ENCODE results near the gene PTPRO.
A peak's percentile ranks its signal among the peaks of the same experiment; 100 is the strongest.

The PTPRO gene

DNA sequence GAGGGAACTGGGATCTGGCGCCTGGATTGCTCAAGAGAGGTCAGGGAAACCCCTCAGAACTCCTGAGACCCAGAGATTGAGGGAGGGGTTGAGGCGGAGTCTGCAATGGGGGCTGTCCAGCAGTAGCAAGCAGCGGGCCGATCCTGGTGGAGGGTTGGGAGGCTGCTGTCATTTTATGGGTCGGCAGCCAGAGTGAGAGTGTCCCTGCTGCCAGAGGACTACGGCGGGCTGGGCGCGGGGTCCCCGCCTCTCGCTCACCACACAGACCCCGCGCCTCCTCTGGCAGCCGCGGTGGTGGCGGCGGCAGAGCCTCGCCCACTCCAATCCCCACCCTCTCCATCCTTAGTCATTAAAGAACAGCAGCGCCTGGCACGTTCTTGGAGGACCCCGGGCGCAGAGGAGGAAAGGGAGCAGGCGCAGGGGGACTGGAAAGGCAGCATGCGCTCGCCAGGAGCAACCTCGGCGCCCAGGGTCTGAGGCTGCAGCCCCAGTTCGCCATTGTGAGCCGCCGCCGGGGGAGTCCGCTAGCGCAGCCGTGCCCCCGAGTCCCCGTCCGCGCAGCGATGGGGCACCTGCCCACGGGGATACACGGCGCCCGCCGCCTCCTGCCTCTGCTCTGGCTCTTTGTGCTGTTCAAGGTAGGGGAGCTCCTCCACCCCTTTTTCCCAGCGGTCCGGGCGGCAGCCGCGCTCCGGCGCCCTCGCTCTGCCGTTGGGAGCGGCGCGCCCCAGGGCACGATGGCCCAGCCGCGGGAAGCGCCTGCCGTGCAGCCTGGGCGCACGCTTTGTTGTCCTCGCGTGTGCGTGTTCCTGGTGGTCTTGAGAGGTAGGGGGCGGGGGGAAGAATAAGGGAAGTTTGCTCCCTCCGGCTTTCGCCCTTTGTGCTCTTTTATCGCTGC lies at the start of gene PTPRO:
TSS of gene PTPRO (plus strand) at position 345 of the 898 bp plus-strand sequence.
- DNase-seq (ENCODE audit: extremely low read depth, low read depth): no peak
- TF ChIP-seq, protein P1, sequence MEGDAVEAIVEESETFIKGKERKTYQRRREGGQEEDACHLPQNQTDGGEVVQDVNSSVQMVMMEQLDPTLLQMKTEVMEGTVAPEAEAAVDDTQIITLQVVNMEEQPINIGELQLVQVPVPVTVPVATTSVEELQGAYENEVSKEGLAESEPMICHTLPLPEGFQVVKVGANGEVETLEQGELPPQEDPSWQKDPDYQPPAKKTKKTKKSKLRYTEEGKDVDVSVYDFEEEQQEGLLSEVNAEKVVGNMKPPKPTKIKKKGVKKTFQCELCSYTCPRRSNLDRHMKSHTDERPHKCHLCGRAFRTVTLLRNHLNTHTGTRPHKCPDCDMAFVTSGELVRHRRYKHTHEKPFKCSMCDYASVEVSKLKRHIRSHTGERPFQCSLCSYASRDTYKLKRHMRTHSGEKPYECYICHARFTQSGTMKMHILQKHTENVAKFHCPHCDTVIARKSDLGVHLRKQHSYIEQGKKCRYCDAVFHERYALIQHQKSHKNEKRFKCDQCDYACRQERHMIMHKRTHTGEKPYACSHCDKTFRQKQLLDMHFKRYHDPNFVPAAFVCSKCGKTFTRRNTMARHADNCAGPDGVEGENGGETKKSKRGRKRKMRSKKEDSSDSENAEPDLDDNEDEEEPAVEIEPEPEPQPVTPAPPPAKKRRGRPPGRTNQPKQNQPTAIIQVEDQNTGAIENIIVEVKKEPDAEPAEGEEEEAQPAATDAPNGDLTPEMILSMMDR (IDR thresholded peaks at IDR 0.05; ENCODE audit: low read depth, low read length): no peak; the same call in 1 of the 2 replicates

DNA sequence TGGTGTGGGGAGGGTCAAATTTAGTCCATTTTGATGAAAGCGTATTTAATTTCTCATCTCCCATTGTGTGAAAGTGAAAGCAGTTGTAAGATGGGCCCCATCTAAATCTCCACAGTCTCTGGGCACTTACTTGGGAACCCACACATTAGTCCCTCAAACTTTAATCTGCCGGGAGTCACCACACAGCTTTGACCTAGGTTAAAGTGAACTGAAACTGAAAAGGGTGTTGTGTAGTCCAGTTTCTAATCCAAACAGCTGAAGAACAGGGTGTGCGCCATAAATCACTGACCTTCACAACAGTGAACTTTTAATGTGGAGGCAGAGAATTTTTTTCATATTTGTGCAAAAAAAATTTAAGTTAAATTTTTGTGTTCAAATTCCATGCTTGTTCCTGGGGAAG lies 48.4 kb upstream of the PTPRO start:
- TF ChIP-seq, protein P1 (IDR thresholded peaks at IDR 0.05; ENCODE audit: low read depth, low read length): no peak
- DNase-seq (ENCODE audit: extremely low read depth, low read depth): no peak

DNA sequence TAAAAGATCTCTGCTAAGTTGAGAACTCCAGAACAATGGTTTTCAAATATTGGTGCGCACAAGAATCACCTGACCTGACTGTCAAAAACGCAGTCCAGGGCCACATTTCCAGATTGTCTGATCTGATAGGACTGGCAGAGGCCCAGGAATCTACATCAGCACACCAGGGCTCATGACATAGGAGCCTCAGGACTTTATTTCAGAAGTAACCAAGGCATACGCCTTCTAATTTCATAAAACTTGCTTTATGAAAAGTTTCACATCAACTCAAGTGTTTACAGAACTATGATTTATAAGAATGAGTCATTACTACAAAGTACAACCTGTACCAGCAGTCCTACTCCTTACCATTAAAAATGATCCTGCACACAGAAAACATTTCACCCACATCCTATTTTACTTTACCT lies 47.7 kb upstream of the PTPRO start:
- no peak for DNase-seq (ENCODE audit: extremely low read depth, low read depth)
- TF ChIP-seq, protein P1 (IDR thresholded peaks at IDR 0.05; ENCODE audit: low read depth, low read length): no peak

DNA sequence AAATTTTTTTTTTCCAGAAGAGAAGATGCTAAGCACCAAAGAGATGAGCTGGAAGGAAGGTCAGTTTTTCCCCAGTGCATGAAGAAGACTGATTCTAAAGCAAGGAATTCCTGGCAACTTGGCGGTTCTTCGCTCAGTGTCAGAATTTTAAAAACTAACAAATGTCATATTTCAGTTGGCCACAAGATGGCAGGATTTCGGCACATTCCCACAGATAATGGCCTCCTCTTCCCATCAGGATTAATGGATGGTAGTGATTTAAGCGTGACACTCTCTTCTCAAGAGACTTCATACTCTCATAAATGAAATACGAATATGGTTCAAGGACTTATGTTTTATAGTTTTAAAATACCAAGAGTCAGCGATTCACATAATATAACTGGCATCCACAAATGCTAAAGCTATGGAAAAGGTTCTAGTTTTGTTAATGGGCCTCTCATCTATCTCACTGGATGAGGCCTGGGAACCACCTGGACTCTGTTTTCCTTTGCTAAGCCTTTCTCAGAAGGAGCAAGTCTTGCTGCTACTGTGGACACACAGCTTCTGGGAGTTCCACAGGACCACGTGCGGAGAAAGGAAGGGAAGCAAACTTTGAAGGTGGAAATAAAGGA lies 46.1 kb upstream of the PTPRO start:
- DNase-seq (ENCODE audit: extremely low read depth, low read depth): no peak
- TF ChIP-seq, protein P1 (IDR thresholded peaks at IDR 0.05; ENCODE audit: low read depth, low read length): peak; percentile 56

DNA sequence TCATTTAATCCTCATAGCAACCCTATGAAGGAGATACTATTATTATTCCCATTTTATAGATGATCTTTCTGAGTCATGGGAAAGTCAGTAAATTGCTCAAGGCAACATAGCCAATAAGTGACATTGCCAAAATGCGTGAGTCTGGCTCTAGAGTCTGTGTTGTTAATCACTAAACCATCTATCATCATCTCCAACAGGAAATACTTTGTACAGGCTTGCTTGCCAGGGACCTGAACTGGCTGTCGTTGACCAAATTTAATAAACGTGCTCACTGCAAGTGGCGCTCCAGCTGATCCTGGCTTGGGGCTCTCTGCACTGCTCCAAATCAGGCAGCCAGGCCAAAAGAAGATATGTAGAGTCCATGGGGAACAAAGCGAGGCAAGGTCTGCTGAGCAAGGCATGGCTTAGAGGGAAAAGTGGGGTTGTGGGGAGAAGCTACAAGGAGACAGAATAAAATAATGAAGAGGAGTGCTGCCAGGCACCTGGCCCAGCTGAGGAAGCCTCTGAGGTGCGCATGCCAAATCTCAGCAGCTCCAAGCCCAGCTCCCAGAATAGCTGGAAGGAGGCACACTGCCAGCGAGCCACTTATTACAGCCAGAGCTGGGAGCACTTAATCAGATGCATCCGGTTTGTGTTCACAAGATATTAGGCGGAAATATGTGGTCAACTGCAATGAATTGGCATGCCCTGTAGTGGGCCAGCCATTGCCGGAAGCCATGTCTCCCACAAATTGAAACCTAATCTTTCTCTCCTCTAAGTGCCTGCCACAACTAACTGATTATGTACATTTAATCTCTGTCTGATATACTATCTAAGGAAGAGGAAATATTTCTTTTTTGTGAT lies 43.3 kb upstream of the PTPRO start:
- TF ChIP-seq, protein P1 (IDR thresholded peaks at IDR 0.05; ENCODE audit: low read depth, low read length): no peak
- peak; percentile 49 for DNase-seq (ENCODE audit: extremely low read depth, low read depth)

DNA sequence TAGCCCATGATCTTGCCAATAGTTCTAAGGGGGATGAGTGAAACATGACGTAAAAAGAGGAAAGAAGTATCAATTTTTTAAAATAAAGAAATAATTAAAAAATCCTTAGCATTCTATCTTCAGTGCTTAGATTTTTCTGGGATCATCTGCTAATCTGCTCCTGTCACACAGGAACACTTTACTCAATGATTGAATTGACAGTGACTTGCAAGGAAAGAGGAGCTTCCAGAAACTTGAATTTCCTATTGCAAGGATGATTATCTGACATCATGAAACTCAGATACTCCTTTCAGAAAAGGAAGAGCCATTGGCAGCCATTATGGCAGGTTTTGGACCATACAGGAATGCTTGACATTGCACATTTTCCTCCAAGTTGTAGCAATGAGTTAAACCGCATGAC lies 41.4 kb upstream of the PTPRO start:
- no peak for DNase-seq (ENCODE audit: extremely low read depth, low read depth)
- TF ChIP-seq, protein P1 (IDR thresholded peaks at IDR 0.05; ENCODE audit: low read depth, low read length): no peak
